Left kidney (tissue), 2 donors: Measurements from ENCODE around the gene ZP4. TPM values are rescaled to one million over a fixed set of nuclear protein-coding genes. Genes with fewer than 3 reads are reported as not detected.
A peak's percentile ranks its signal among the peaks of the same experiment; 100 is the strongest.
"Not testable (repeated sequence)": the region's sequence is repeated elsewhere in the genome, so short reads cannot be mapped to it uniquely, and the experiment has no call there.

Source experiments
- DNase-seq: peaks from one replicate; pipeline ENCODE4 v3.0.0-alpha.2; 2013
- polyA plus RNA-seq: library from polyadenylated mRNA; unstranded; fragments of 120-200 nt; gene quantifications from one replicate; pipeline ENCODE4 v1.2.1, GENCODE V29; 2013; ENCODE audit not compliant: insufficient read length

Gene ZP4
- polyA plus RNA-seq, 1 donor = not detected

DNA sequence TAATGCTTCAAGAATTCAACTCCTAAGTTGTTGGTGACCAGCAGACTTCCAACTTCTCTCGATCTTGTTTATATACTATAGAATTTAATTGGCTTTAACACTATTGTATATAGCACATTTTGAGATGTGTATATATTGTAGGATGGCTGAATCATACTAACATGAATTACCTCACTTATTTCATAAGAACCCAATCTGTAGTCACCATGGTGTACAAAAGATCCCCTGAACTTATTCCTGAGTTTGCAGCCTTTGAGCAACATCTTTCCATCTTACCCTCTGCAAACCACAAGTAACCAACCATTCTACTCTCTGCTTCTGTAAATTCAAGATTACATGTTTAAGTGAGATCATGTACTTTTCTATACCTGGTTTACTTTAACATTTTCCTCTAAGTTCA lies 12.3 kb downstream of the ZP4 start:
- DNase-seq = no peak

GRCh38 chr1:237877631-237878030 lies 13.1 kb downstream of the ZP4 start:
- DNase-seq = no peak

DNA sequence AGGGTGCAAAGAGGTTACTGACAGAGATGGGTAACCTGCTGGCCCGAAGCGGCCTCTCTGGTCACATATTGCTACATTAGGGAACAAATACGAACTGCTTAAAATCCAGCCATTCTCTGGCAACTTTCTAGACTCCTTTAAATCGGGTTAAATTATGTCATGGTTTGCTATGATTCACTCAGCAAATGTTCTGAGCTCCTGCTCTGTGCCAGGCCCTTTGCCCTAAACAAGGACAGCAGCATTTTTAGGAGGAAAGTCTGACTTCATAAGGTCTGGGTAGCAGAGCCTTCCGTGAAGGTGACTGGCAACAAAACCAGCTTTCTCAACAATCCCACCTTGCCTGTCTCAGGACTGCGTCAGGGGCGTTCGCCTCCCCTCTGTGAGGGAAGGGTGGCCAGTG lies 15.4 kb downstream of the ZP4 start:
- no peak for DNase-seq

DNA sequence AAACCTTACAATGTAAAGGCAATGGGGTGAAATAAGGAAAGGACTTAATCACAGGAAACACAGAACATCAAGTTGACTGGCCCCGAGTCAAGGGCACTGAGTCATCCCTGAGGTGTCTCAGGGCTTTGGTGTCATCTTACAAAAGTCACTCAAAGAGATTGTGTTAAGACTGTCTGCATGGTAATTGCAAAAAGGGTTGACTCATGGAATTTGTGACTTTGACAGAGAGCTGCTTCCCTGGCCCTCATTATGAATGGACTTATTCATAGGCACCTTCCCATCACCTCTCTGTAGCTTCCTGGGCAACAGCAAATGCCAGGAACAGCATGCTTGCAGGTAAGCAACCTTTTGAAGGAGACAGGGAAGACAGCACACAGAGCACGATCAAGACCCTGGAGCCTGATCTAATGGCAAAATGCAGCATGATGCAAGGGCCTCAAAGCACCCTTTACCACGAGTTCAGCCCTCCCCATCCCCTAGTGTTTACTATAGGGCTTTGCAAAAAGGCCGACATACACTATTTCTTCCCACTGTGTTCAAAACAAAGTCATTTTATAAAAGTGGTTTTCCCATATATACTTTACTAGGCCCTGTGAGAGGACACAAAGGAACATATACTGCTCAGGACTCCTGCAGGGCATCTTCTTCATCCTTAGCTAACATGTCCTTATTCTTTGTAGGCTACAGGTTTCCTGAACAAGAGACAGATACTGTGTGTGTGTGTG lies 17.1 kb downstream of the ZP4 start:
- no peak for DNase-seq

- DNase-seq = no peak
Measured at GRCh38 chr1:237868817-237869600, 21.7 kb downstream of the ZP4 start.

- no peak for DNase-seq
Measured at GRCh38 chr1:237867380-237867888, 23.3 kb downstream of the ZP4 start.

GRCh38 chr1:237864338-237865244 lies 26.1 kb downstream of the ZP4 start:
- DNase-seq = peak; percentile 51

DNA sequence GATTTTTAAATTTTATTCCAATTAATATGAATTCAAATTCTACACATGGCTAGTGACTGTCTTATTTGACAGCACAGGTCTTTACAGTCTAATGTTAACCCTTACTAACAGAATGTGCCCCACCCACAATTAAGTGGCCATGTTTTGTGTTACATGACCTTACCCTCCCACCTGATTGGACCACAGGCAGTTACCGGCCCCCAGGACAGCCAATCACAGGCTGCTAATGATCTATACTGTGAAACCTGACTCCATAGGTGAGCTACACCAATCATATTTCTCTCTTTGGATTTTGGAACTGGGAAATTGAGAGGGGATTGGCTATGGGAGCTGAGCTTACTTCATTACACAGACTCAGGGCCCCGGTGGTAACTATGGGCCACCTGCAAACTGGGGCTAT lies 27.5 kb downstream of the ZP4 start:
- no peak for DNase-seq

GRCh38 chr1:237861944-237862343 lies 28.8 kb downstream of the ZP4 start:
- no peak for DNase-seq

GRCh38 chr1:237858992-237859391 lies 31.7 kb downstream of the ZP4 start:
- no peak for DNase-seq

- no peak for DNase-seq
Measured at GRCh38 chr1:237857455-237857854, 33.3 kb downstream of the ZP4 start.

- DNase-seq = no peak
Measured at GRCh38 chr1:237852342-237852741, 38.4 kb downstream of the ZP4 start.

- DNase-seq = peak; percentile 18
Measured at GRCh38 chr1:237851210-237851845, 39.4 kb downstream of the ZP4 start.

- not testable (repeated sequence) for DNase-seq
Measured at GRCh38 chr1:237843516-237843915, 47.2 kb downstream of the ZP4 start.

GRCh38 chr1:237841485-237841884 lies 49.2 kb downstream of the ZP4 start:
- DNase-seq = no peak

DNA sequence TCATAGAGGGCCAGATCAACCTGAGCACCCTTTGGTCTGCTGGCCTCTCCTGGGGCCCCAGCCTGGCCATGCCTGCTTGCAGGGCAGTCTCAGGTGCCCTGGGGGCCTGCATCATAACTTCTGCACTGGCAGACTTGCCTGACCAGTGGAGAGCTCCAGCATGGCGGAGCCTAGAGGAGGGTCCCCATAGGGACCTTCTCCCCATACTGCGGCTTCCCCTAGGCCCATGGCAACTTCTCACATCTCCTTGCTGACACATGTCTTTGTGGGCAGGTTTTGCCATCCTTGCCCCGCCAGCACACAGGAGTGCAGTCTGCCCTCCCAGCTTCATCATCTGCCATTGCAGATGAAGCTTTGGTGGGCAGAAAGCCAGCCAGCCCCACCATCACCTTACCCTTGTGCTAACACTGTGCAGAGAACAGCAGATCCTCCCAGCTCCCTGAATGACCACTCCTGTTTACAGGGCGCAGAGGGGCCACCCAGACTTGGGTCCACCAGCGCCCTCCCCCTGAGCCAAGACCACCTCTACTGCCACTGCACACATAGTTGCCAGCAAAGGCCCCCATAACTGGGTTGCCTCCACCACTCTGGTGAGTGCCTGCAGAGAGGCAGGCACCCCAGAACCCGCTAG lies 51.7 kb downstream of the ZP4 start:
- no peak for DNase-seq

GRCh38 chr1:237838320-237838719 lies 52.4 kb downstream of the ZP4 start:
- DNase-seq = no peak

GRCh38 chr1:237834461-237834860 lies 56.3 kb downstream of the ZP4 start:
- peak; percentile 3 for DNase-seq

DNA sequence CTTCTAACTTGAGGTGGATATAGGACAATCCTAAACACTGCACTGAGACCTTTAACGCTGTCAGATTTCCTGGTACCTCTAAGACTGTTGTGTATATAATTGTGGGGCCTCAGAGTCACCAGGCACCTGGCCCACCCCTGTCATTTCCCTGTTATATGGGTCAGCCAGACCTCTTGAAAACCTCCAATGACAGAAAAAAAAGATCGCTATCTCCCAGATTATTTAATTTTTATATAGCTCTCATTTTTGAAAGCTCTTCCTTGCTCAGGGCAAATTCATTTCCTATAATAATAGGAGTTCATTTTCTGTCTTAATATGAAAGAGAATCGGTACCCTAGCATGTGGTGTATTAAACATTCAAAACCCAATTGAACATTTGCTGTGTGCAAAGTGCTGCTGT lies 56.7 kb downstream of the ZP4 start:
- no peak for DNase-seq

DNA sequence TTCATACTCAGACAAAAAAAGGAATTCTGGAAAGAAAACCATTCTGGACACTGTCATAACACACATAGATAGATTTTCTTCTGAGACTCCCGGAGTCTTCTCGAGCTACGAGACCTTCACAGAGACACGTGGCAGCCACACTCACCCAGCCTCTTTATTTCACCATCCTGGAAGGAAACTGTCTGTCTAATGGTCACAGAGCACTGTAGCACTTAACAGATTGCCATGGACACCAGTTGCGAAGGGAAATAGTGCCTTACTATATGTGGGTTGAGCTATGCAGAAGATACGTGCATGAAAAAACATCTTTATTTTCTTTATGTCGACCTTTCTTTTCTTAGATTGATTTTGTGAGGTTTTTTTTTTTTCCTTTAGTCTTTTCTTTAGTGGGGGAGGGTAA lies 57.9 kb downstream of the ZP4 start:
- no peak for DNase-seq
